Jurkat, Clone E6-1 (cell line): ENCODE results near the gene SCGB2B2.

Experiments
- DNase-seq: peaks from one replicate; pipeline ENCODE4 v3.0.0-alpha.2; 2011; ENCODE audit warnings: low read depth, low spot score
- H3K4me3 ChIP-seq: 2 replicates; pipeline ENCODE4 v1.5.1; 2011; ENCODE audit warnings: mild to moderate bottlenecking, low read length, control low read depth, moderate library complexity

Gene SCGB2B2

GRCh38 chr19:34639491-34640085 lies 37.4 kb downstream of the SCGB2B2 start:
- peak; percentile 76 for DNase-seq
- H3K4me3 ChIP-seq, result no peak overlapping the region

GRCh38 chr19:34633802-34634201 lies 43.2 kb downstream of the SCGB2B2 start:
- no peak for DNase-seq
- no peak overlapping the region for H3K4me3 ChIP-seq
